Measurements from ENCODE around the gene NXT1.
A peak's percentile ranks its signal among the peaks of the same experiment; 100 is the strongest.

Gene NXT1

GRCh38 chr20:23386304-23387117, 35.9 kb downstream of the NXT1 start:
- H3K4me3 Mint-ChIP-seq: no peak overlapping the region
- H3K9me3 Mint-ChIP-seq: peaks cover 3% of the 10 kb centered on the region
- H3K27me3 Mint-ChIP-seq: no peaks in the 10 kb centered on the region
- no peak for ATAC-seq
- peaks cover 84% of the 10 kb centered on the region for H3K36me3 Mint-ChIP-seq
- H3K4me1 Mint-ChIP-seq: no peaks in the 10 kb centered on the region
- H3K27ac Mint-ChIP-seq: no peak overlapping the region

GRCh38 chr20:23387118-23387443, 36.5 kb downstream of the NXT1 start:
- Mint-ChIP-seq H3K4me1 (peaks cover 5% of the 10 kb centered on the region), H3K4me3 (no peak overlapping the region), H3K27ac (no peak overlapping the region), H3K9me3 (peaks cover 3% of the 10 kb centered on the region), H3K27me3 (no peaks in the 10 kb centered on the region), H3K36me3 (peaks cover 82% of the 10 kb centered on the region)
- ATAC-seq: no peak

- Mint-ChIP-seq H3K27me3 (no peaks in the 10 kb centered on the region), H3K4me3 (no peak overlapping the region), H3K4me1 (peaks cover 5% of the 10 kb centered on the region), H3K27ac (no peak overlapping the region), H3K9me3 (no peaks in the 10 kb centered on the region), H3K36me3 (peaks cover 76% of the 10 kb centered on the region)
- no peak for ATAC-seq
Measured at GRCh38 chr20:23390091-23390774, 39.6 kb downstream of the NXT1 start.

- Mint-ChIP-seq H3K4me3 (no peak overlapping the region), H3K36me3 (peaks cover 62% of the 10 kb centered on the region), H3K4me1 (peaks cover 5% of the 10 kb centered on the region)
Measured at GRCh38 chr20:23391707-23392310, 41.2 kb downstream of the NXT1 start.

GRCh38 chr20:23393996-23394775, 43.6 kb downstream of the NXT1 start:
- no peak for ATAC-seq
- Mint-ChIP-seq H3K9me3 (no peaks in the 10 kb centered on the region), H3K27ac (no peak overlapping the region), H3K4me3 (no peak overlapping the region), H3K27me3 (no peaks in the 10 kb centered on the region), H3K36me3 (peaks cover 48% of the 10 kb centered on the region), H3K4me1 (peaks cover 5% of the 10 kb centered on the region)

More at GRCh38 chr20:23391707-23392310, 41.2 kb downstream of the NXT1 start:
- Mint-ChIP-seq H3K9me3 (no peaks in the 10 kb centered on the region), H3K27me3 (no peaks in the 10 kb centered on the region), H3K27ac (no peak overlapping the region)
- no peak for ATAC-seq

GRCh38 chr20:23396950-23397627, 46.5 kb downstream of the NXT1 start:
- peaks cover 8% of the 10 kb centered on the region for H3K4me1 Mint-ChIP-seq
- peaks cover 32% of the 10 kb centered on the region for H3K36me3 Mint-ChIP-seq
- H3K27me3 Mint-ChIP-seq: no peaks in the 10 kb centered on the region
- no peaks in the 10 kb centered on the region for H3K9me3 Mint-ChIP-seq
- H3K4me3 Mint-ChIP-seq: no peak overlapping the region
- no peak for ATAC-seq
- H3K27ac Mint-ChIP-seq: no peak overlapping the region

- no peaks in the 10 kb centered on the region for H3K27me3 Mint-ChIP-seq
- peak overlapping the region; percentile 7 for H3K27ac Mint-ChIP-seq
- no peaks in the 10 kb centered on the region for H3K9me3 Mint-ChIP-seq
- peaks cover 8% of the 10 kb centered on the region for H3K4me1 Mint-ChIP-seq
- ATAC-seq: no peak
- no peak overlapping the region for H3K4me3 Mint-ChIP-seq
- peaks cover 30% of the 10 kb centered on the region for H3K36me3 Mint-ChIP-seq
Measured at GRCh38 chr20:23397961-23398360, 47.4 kb downstream of the NXT1 start.

GRCh38 chr20:23399568-23400241, 49.1 kb downstream of the NXT1 start:
- peak; percentile 68 for ATAC-seq
- H3K36me3 Mint-ChIP-seq: peaks cover 13% of the 10 kb centered on the region
- H3K9me3 Mint-ChIP-seq: no peaks in the 10 kb centered on the region
- peaks cover 8% of the 10 kb centered on the region for H3K4me1 Mint-ChIP-seq
- no peaks in the 10 kb centered on the region for H3K27me3 Mint-ChIP-seq
- H3K27ac Mint-ChIP-seq: peak overlapping the region; percentile 25
- H3K4me3 Mint-ChIP-seq: no peak overlapping the region

GRCh38 chr20:23401051-23401450, 50.5 kb downstream of the NXT1 start:
- H3K36me3 Mint-ChIP-seq: peaks cover 7% of the 10 kb centered on the region
- no peaks in the 10 kb centered on the region for H3K9me3 Mint-ChIP-seq
- no peak overlapping the region for H3K4me3 Mint-ChIP-seq
- H3K27ac Mint-ChIP-seq: no peak overlapping the region
- ATAC-seq: no peak
- peaks cover 8% of the 10 kb centered on the region for H3K4me1 Mint-ChIP-seq
- no peaks in the 10 kb centered on the region for H3K27me3 Mint-ChIP-seq

GRCh38 chr20:23403751-23404150, 53.2 kb downstream of the NXT1 start:
- H3K36me3 Mint-ChIP-seq: no peaks in the 10 kb centered on the region
- H3K9me3 Mint-ChIP-seq: no peaks in the 10 kb centered on the region
- peaks cover 21% of the 10 kb centered on the region for H3K4me1 Mint-ChIP-seq
- H3K27ac Mint-ChIP-seq: no peak overlapping the region
- no peak for ATAC-seq
- H3K4me3 Mint-ChIP-seq: no peak overlapping the region
- H3K27me3 Mint-ChIP-seq: no peaks in the 10 kb centered on the region

GRCh38 chr20:23404196-23404595, 53.6 kb downstream of the NXT1 start:
- Mint-ChIP-seq H3K27ac (no peak overlapping the region), H3K9me3 (no peaks in the 10 kb centered on the region), H3K4me1 (peaks cover 22% of the 10 kb centered on the region), H3K27me3 (no peaks in the 10 kb centered on the region), H3K4me3 (no peak overlapping the region), H3K36me3 (no peaks in the 10 kb centered on the region)
- ATAC-seq: no peak
